SJCRH30 (cell line): ENCODE measurements around the gene SHISA9. TPM values are rescaled to one million over a fixed set of nuclear protein-coding genes. Genes with fewer than 3 reads are reported as not detected.
"Not testable (repeated sequence)": the region's sequence is repeated elsewhere in the genome, so short reads cannot be mapped to it uniquely, and the experiment has no call there.

Experiments
- DNase-seq, 2 experiments: peaks; one replicate each; pipeline ENCODE4 v3.0.0-alpha.2; 2015 to 2020
- H3K27ac ChIP-seq: fragments of 250-450 bp; sonication (Bioruptor Pico); 2 replicates; pipeline ENCODE4 v1.5.1; 2020; ENCODE audit warnings: mild to moderate bottlenecking, moderate library complexity
- H3K27me3 ChIP-seq: fragments of 250-450 bp; sonication (Bioruptor Pico); 2 replicates; pipeline ENCODE4 v1.5.1; 2020; ENCODE audit warnings: mild to moderate bottlenecking, moderate library complexity
- H3K36me3 ChIP-seq: fragments of 250-450 bp; sonication (Bioruptor Pico); 2 replicates; pipeline ENCODE4 v1.5.1; 2020; ENCODE audit warnings: mild to moderate bottlenecking, moderate library complexity
- H3K4me1 ChIP-seq: fragments of 250-450 bp; sonication (Bioruptor Pico); 2 replicates; pipeline ENCODE4 v1.5.1; 2020; ENCODE audit warnings: mild to moderate bottlenecking, moderate library complexity
- H3K4me3 ChIP-seq: fragments of 250-450 bp; sonication (Bioruptor Pico); 2 replicates; pipeline ENCODE4 v1.5.1; 2020; ENCODE audit warnings: mild to moderate bottlenecking, moderate library complexity
- H3K9me3 ChIP-seq: fragments of 250-450 bp; sonication (Bioruptor Pico); replicated peaks from 2 replicates; pipeline ENCODE4 v1.5.1; 2020; ENCODE audit warnings: mild to moderate bottlenecking, moderate library complexity
- total RNA-seq: library from RNA; depleted of rRNA; stranded (reverse); fragments of >200 nt; shearing (Covaris generic); gene quantifications from 2 replicates; pipeline ENCODE4 v1.2.3, GENCODE V29; 2014; rRNA removed

Gene SHISA9
- 0.03 TPM in 1 of 2 replicates, not detected in the other for total RNA-seq

DNA sequence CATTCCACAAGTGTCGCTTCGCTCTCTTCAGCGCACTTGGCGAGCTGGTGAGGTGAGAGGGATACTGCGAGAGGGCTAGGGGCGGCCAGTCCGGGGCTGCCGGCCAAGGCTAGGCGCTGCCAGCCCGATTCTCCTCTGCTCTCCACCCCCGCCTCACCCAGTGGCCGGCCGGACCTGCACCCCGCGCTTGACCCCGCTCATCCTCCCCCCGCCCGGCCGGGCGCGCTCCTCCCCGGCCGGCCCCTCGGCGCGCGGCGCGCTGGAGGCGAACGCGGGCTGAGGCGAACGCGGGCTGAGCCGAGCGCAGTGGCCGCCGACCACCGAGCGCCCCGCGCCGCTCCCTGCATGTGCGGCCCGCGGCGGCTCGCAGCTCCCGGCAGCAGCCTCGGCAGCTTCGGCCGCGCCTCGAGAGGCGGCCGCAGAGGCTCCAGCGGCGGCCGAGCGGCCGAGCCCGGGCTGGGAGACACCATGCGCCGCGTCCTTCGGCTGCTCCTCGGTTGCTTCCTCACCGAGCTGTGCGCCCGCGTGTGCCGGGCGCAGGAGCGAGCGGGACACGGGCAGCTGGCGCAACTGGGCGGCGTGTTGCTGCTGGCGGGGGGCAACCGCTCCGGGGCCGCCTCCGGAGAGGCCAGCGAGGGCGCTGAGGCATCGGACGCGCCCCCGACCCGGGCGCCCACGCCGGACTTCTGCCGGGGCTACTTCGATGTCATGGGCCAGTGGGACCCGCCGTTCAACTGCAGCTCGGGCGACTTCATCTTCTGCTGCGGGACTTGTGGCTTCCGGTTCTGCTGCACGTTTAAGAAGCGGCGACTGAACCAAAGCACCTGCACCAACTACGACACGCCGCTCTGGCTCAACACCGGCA lies at the start of gene SHISA9:
Gene SHISA9, plus strand, starts transcription at position 2 of the 865 bp plus-strand sequence.
- no peak for DNase-seq
- H3K4me1 ChIP-seq = no peaks in the 10 kb centered on the region
- no peaks in the 10 kb centered on the region for H3K27me3 ChIP-seq
- H3K27ac ChIP-seq = no peak within 1 kb of the TSS
- H3K9me3 ChIP-seq = no peaks in the 10 kb centered on the region
- no peaks in the 10 kb centered on the region for H3K36me3 ChIP-seq
- no peak within 1 kb of the TSS for H3K4me3 ChIP-seq

DNA sequence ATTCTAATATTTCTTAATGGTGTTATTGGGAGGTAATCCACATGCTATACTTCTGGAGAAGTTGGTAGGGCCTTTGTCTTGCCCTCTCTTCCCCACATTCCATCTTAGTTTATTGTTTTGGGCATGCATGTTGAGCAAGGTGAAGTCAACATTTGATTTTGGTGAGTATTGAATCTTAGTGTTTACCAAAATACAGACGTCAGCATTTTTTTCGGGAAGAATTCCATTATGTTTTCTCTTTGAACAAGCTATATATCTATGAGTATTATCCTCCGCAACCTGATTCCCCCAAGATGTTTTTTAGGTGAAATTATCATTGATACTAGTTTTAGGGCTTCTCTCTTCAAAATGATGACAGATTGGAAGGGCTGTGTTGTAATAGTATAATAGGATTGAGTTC lies 47.4 kb upstream of the SHISA9 start:
- Histone ChIP-seq H3K4me3 (no peak overlapping the region), H3K9me3 (no peaks in the 10 kb centered on the region), H3K36me3 (no peaks in the 10 kb centered on the region), H3K27ac (no peak overlapping the region), H3K4me1 (no peaks in the 10 kb centered on the region), H3K27me3 (no peaks in the 10 kb centered on the region)
- DNase-seq = no peak

DNA sequence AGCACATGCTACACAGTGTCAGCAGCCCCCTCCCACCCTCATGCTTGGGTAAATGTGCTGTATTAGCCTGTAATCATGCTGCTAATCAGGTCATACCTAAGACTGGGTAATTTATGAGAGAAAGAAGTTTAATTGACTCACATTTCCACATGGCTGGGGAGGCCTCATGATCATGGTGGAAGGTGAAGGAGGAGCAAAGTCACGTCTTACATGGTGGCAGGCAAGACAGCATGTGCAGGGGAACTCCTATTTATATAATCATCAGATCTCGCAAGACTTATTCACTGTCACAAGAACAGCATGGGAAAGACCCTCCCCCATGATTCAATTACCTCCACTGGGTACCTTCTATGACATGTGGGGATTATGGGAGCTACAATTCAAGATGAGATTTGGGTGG lies 44.0 kb upstream of the SHISA9 start:
- H3K36me3 ChIP-seq, H3K9me3 ChIP-seq, DNase-seq, H3K27ac ChIP-seq, H3K27me3 ChIP-seq, H3K4me1 ChIP-seq, H3K4me3 ChIP-seq: not testable (repeated sequence)

DNA sequence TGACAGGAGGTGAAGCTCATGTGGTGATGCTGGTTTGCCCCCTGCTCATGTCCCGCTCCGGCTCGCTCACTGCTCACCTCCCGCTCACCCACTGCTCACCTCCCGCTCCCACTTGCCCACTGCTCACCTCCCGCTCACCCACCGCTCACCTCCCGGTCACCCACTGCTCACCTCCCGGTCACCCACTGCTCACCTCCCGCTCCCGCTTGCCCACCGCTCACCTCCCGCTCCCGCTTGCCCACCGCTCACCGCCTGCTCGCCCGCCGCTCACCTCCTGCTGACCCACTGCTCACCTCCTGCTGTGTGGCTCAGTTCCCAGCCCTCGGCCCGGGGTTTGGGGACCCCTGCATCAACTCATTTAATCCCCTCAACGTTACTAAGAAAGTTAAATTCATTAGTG lies 39.1 kb upstream of the SHISA9 start:
- Histone ChIP-seq H3K27me3 (no peaks in the 10 kb centered on the region), H3K27ac (no peak overlapping the region), H3K4me3 (no peak overlapping the region), H3K4me1 (no peaks in the 10 kb centered on the region), H3K36me3 (no peaks in the 10 kb centered on the region), H3K9me3 (no peaks in the 10 kb centered on the region)
- no peak for DNase-seq

DNA sequence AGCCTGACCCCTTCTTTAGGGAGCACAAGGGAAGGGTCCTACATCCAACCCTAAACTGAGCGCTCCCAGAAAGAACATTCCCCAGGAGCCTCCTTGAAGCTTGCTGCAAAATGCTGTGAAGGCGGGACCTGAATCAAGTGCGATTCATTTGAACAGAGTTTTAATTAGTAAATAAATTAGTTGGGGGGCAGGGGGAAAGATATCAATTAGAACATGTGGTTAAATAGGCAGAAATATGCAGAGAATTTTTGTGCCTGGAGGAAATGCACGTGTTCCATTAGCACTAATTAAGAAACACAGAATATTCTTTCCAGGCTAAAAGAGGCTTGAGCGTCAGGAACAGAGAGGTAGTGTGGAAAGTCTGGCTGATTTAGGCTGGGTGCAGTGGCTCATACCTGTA lies 38.5 kb upstream of the SHISA9 start:
- H3K36me3 ChIP-seq = no peaks in the 10 kb centered on the region

DNA sequence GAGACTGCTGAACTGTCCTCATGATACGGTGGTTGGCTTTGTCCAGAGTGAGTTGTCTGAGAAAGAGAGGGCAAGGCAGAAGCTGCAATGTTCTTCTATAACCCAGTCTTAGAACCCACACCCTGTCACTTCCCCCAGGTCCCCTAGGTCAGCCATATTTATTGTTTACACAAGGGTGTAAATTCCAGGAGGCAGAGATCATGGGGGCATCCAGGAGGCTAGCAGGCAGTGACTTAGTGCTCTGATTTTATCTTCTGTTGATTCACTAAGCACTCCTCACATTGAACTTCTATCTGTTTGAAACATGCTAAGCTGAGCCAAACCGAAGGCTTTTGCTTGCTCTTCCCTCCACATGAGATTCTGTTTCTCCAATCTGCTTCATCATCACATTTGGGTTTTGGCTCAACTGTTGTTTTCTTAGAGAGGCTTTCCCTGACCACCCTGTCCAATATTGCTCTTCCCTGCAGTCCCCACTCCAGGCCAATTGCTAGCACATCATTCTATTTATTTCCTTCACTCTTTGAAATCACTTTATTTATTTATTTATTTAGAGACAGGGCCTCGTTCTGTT lies 34.3 kb upstream of the SHISA9 start:
- H3K27ac ChIP-seq = no peak overlapping the region
- no peaks in the 10 kb centered on the region for H3K36me3 ChIP-seq
- H3K27me3 ChIP-seq = no peaks in the 10 kb centered on the region
- no peaks in the 10 kb centered on the region for H3K4me1 ChIP-seq
- no peaks in the 10 kb centered on the region for H3K9me3 ChIP-seq
- H3K4me3 ChIP-seq = no peak overlapping the region
- no peak for DNase-seq

More for the DNA sequence above, 38.5 kb upstream of the SHISA9 start:
- H3K4me1 ChIP-seq = no peaks in the 10 kb centered on the region
- no peaks in the 10 kb centered on the region for H3K27me3 ChIP-seq
- no peak for DNase-seq
- H3K4me3 ChIP-seq = no peak overlapping the region
- H3K27ac ChIP-seq = no peak overlapping the region
- H3K9me3 ChIP-seq = no peaks in the 10 kb centered on the region

DNA sequence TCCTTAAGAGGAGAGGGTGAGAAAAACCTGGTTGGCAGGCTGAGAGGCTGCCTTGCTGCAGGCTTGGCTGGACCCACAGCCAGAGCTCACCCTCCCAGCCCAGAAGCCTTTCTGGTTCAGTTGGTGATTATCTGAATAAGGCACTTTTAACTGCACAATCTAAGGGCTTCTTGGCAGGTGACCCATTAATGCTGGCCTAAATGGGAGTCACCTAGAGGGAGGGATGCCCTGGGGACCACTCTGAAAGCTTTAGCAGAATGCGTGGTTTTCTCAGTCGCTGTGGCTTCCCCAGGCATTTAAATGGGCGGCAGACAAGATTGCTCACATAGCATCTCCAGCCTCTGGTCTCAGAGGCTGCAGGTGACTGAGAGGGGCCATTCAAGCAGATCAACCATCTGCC lies 33.2 kb upstream of the SHISA9 start:
- Histone ChIP-seq H3K27ac (no peak overlapping the region), H3K9me3 (no peaks in the 10 kb centered on the region), H3K4me3 (no peak overlapping the region), H3K4me1 (no peaks in the 10 kb centered on the region), H3K27me3 (no peaks in the 10 kb centered on the region), H3K36me3 (no peaks in the 10 kb centered on the region)
- DNase-seq = no peak

DNA sequence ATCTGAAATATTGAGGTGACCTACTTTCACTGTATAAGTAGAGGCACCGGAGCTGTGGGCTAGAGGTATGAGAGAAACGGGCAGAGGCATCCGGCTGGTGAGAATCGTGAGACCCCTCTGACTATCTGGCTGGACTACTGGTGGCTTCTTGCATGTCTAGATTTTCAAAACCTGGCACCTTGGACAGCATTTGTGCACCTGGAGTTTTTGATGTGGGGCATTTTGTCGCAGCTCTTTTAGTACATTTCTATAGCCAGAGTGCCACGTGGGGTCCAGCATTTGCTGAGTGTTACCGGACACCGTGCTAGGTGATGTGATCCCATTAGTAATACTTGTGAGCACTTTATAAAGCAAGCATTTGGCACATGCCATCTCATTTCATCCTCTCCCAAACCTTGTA lies 32.6 kb upstream of the SHISA9 start:
- Histone ChIP-seq H3K4me3 (no peak overlapping the region), H3K4me1 (no peaks in the 10 kb centered on the region), H3K9me3 (no peaks in the 10 kb centered on the region), H3K36me3 (no peaks in the 10 kb centered on the region), H3K27ac (no peak overlapping the region), H3K27me3 (no peaks in the 10 kb centered on the region)
- DNase-seq = no peak

DNA sequence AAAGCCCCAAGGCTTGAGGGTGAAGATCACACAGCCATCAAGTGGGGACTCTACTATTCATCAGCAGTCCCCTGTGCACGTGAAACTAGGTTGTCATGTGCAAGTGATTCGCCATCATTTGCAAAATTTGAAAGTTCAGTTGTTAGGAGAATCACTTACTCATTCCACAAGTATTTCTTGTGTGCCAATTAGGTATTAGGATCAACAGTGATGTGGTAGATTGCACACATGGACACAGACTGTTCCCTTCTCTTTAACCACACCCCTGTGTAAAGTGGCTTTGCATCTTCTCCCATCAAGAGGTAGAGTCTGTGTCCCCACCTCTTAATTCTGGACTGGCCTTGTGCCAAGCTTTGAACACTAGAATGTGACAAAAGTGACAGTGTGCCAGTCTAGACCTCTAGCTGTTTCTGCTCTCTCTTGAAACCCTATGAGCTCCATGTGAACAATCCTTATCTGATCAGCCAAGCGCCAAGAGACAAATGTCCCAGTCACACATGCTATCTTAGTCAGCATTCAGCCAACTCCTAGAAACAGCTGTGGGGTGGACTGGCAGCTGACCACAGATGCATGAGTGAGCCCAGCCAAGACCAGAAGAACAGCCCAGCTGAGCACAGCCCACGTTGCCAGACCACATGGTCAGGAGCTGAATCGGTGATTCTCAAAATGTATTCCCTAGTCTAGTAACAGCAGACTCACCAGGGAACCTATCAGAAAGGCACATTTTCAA lies 31.5 kb upstream of the SHISA9 start:
- no peaks in the 10 kb centered on the region for H3K9me3 ChIP-seq
- H3K36me3 ChIP-seq = no peaks in the 10 kb centered on the region
- DNase-seq = peak in 1 of 2 experiments; percentile 3
- no peak overlapping the region for H3K27ac ChIP-seq
- no peak overlapping the region for H3K4me3 ChIP-seq
- no peaks in the 10 kb centered on the region for H3K27me3 ChIP-seq
- no peaks in the 10 kb centered on the region for H3K4me1 ChIP-seq

DNA sequence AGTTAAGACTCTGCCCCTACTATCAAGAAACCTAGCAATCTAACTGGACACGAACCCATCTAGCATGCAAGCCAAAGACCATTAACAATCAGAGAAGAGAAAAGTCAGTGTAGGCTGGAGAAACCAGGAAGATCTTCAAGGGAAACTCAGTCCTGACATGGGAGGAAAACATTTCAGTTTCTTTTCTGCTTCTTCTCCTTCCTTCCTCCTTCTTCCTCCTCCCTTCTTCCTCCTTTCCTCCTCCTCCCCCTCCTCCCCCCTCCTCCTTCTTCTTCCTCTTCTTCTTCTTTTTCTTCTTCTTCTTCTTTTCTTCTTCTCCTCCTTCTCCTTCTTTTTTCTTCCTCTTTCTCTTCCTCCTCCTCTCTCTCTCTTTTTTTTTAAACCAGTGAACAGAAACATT lies 29.6 kb upstream of the SHISA9 start:
- H3K36me3 ChIP-seq = no peaks in the 10 kb centered on the region
- H3K27ac ChIP-seq = no peak overlapping the region
- no peak overlapping the region for H3K4me3 ChIP-seq
- no peaks in the 10 kb centered on the region for H3K9me3 ChIP-seq
- DNase-seq = no peak
- no peaks in the 10 kb centered on the region for H3K4me1 ChIP-seq
- no peaks in the 10 kb centered on the region for H3K27me3 ChIP-seq

DNA sequence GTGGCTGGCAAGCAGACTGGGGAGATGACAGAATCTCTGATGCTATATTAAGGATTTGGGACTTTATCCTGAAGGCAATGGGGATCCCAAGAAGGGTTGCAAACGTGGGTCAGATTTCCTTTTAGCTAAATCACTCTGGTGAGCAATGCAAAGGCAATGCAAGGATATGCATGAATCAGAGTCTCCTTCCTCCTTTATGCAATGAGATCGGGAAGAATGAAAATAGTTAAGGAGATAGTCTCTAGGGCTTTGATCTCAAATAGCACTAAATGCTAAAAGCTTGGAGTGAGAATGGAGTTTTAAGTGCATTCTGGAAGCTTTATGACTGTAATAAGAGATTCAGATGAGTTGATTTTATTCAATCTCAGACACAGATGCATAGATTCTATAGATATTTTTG lies 27.2 kb upstream of the SHISA9 start:
- no peaks in the 10 kb centered on the region for H3K4me1 ChIP-seq
- H3K36me3 ChIP-seq = no peaks in the 10 kb centered on the region
- no peak overlapping the region for H3K27ac ChIP-seq
- no peak for DNase-seq
- H3K9me3 ChIP-seq = no peaks in the 10 kb centered on the region
- H3K4me3 ChIP-seq = no peak overlapping the region
- H3K27me3 ChIP-seq = no peaks in the 10 kb centered on the region

DNA sequence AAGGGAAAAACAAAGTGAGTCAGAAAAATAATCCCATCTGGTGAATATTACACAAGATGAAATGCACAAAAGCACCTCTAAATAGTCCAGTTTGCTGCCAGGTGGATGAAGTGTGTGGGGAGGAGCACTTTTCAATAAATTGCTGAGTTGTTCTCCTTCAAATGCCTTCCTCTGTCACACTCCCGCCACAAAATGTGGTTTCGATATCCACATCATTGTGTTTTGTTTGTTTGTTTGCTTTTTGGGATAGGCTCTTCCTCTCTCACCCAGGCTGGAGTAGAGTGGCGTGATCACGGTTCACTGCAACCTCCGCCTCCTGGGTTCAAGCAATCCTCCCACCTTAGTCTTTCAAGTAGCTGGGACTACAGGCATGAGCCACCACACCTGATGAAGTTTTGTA lies 24.6 kb upstream of the SHISA9 start:
- H3K4me1 ChIP-seq = no peaks in the 10 kb centered on the region
- no peak overlapping the region for H3K27ac ChIP-seq
- no peaks in the 10 kb centered on the region for H3K27me3 ChIP-seq
- H3K9me3 ChIP-seq = no peaks in the 10 kb centered on the region
- H3K4me3 ChIP-seq = no peak overlapping the region
- H3K36me3 ChIP-seq = no peaks in the 10 kb centered on the region
- DNase-seq = no peak

DNA sequence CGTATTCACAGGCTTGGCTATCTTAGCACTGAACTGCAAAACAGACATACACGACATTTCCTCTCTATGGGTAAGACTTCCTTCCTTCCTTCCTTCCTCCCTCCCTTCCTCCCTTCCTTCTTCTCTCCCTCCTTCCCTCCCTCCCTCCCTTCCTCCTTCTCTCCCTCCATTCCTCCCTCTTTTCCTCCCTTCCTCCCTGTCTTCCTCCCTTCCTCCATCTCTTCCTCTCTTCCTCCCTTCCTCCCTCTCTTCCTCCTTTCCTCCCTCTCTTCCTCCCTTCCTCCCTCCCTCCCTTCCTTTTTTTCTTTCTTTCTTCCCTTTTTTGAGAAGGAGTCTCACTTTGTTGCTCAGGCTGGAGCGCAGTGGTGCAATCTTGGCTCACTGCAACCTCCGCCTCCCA lies 22.4 kb upstream of the SHISA9 start:
- Histone ChIP-seq H3K4me1 (no peaks in the 10 kb centered on the region), H3K27ac (no peak overlapping the region), H3K36me3 (no peaks in the 10 kb centered on the region), H3K9me3 (no peaks in the 10 kb centered on the region), H3K4me3 (no peak overlapping the region), H3K27me3 (no peaks in the 10 kb centered on the region)
- DNase-seq = no peak

DNA sequence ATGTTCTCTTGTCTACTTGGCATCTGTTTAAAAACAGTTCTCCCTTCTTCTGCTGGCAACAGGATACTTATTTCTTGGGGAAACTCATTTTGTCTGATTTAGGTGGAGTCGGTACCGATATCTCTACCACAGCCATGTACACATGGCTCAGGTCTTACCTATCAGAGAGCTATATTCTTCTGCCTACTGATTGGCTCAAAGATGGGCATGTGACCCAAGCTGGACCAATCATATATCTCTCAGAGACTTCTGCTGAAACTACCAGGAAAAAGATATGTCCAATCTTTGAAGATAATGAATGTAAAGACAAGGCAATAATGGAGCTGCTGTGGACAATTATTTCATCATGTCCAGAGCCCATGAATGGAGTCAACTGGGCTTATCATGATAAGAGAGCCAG lies 21.6 kb upstream of the SHISA9 start:
- no peak overlapping the region for H3K27ac ChIP-seq

DNA sequence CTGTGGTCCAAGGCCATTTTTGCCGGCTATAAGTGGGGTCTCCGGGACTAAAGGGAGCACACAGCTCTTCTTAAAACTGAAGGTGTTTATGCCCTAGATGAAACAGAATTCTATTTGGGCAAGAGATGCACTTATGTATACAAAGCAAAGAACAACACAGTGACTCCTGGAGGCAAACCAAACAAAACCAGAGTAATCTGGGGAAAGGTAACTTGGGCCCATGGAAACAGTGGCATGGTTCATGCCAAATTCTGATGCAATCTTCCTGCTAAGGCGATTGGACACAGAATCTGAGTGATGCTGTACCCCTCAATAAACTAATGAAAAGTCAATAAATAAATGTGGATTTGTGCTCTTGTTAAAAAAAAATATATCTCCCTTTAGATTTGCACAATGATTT lies 20.2 kb upstream of the SHISA9 start:
- no peaks in the 10 kb centered on the region for H3K9me3 ChIP-seq
- H3K27me3 ChIP-seq = no peaks in the 10 kb centered on the region
- DNase-seq = no peak
- no peak overlapping the region for H3K4me3 ChIP-seq
- no peaks in the 10 kb centered on the region for H3K36me3 ChIP-seq
- H3K4me1 ChIP-seq = no peaks in the 10 kb centered on the region
- no peak overlapping the region for H3K27ac ChIP-seq

More for the DNA sequence above, 21.6 kb upstream of the SHISA9 start:
- DNase-seq = no peak
- Histone ChIP-seq H3K27me3 (no peaks in the 10 kb centered on the region), H3K36me3 (no peaks in the 10 kb centered on the region), H3K4me3 (no peak overlapping the region), H3K4me1 (no peaks in the 10 kb centered on the region), H3K9me3 (no peaks in the 10 kb centered on the region)
